Measurements from ENCODE around the gene KDM4C.

DNA sequence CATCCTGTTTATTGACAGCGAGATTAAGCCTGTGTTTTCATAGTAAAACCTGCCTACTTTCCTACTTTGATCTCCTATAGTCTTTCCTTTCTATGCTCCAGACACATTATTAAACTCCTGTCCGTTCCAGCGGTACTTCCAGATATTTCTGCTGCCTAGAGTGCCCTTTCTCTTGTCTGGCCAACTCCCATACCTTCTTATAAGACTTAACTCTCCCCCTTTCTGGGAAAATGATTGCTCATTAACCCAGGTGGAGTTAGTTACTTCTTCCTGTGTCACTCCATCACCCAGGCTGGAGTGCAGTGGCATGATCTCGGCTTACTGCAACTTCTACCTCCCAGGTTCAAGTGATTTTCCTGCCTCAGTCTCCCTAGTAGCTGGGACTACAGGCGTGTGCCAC, 33.1 kb downstream of the KDM4C start:
- TF ChIP-seq EZH2 (IDR thresholded peaks at IDR 0.05; ENCODE audit: borderline replicate concordance, low read depth, low read length, severe bottlenecking), result no peak
- TF ChIP-seq, protein P1, sequence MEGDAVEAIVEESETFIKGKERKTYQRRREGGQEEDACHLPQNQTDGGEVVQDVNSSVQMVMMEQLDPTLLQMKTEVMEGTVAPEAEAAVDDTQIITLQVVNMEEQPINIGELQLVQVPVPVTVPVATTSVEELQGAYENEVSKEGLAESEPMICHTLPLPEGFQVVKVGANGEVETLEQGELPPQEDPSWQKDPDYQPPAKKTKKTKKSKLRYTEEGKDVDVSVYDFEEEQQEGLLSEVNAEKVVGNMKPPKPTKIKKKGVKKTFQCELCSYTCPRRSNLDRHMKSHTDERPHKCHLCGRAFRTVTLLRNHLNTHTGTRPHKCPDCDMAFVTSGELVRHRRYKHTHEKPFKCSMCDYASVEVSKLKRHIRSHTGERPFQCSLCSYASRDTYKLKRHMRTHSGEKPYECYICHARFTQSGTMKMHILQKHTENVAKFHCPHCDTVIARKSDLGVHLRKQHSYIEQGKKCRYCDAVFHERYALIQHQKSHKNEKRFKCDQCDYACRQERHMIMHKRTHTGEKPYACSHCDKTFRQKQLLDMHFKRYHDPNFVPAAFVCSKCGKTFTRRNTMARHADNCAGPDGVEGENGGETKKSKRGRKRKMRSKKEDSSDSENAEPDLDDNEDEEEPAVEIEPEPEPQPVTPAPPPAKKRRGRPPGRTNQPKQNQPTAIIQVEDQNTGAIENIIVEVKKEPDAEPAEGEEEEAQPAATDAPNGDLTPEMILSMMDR (IDR thresholded peaks at IDR 0.05; ENCODE audit: borderline replicate concordance, extremely low read depth, low read length, poor library complexity, severe bottlenecking), result no peak

All from DND-41 (cell line).